ENCODE results near the gene SLK.

SLK gene

DNA sequence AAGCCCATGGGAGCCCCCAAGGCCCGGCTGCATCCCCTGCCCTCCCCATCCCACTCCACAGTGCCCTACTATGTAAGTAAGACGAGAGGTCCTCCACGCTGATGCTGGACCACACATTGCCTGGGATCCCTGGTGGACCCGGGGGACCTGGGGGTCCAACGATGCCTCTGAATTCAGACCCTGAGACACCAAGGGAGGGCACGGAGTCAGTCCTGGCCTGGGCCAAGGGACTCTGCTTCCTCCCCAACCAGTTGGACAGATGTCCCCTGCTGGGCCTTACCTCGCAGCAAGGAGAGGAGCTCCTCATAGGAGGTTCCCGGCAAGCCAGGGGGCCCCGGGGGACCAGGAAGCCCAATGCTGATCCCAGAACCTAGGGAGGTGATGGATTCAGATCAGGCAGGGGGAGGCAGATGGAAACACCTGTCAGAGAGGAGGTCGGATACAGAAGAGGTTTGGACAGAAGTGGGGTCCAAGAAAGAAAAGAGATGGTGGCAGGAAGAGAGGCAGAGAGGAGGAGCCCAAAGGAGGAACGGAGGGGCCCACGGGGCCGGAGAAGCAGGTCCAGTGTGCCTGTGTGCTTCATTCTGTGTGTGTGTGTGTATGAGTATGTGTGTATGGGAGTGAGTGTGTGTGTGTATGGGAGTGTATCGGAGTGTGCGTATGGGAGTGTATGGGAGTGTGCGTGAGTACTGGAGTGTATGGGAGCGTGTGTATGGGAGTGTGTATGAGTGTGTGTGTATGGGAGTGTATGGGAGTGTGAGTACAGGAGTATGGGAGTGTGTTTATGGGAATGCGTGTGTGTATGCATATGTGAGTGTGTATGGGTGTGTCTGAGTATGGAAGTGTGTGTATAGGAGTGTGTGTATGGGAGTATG, 68.5 kb downstream of the SLK start:
- H3K4me3 ChIP-seq (ENCODE audit: low read length) = no peak overlapping the region
- H2AFZ ChIP-seq (ENCODE audit: low read depth, low read length) = no peak overlapping the region
- no peaks in the 10 kb centered on the region for H3K79me2 ChIP-seq (ENCODE audit: low read length)
- H3K4me2 ChIP-seq (ENCODE audit: low read length) = no peak overlapping the region
- TF ChIP-seq EZH2phosphoT487 (IDR thresholded peaks at IDR 0.05; ENCODE audit: low read depth) = no peak
- no peaks in the 10 kb centered on the region for H4K20me1 ChIP-seq (ENCODE audit: insufficient read depth, low read length)
- H3K4me1 ChIP-seq (ENCODE audit: low read length) = no peaks in the 10 kb centered on the region
- H3K36me3 ChIP-seq (replicated peaks; ENCODE audit: low read depth, low read length) = no peaks in the 10 kb centered on the region
- no peak overlapping the region for H3K27ac ChIP-seq (ENCODE audit: low read length)
- H3K27me3 ChIP-seq (ENCODE audit: low read depth, low read length) = no peaks in the 10 kb centered on the region
- H3K9me3 ChIP-seq (ENCODE audit: insufficient read depth, low read length) = no peaks in the 10 kb centered on the region
- no peak overlapping the region for H3K9ac ChIP-seq (ENCODE audit: low read length)

DNA sequence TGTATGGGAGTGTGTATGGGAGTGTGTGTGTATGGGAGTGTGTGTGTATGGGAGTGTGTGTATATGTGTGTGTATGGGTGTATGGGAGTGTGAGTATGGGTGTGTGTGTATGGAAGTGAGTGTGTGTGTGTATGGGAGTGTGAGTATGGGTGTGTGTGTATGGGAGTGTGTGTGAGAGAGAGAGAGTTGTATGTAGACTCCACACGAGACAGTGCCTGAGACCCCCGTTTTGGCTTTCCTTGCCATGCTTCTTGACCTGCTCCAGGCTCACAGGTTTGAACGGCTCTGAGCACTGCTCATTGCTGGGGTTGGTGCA, 69.1 kb downstream of the SLK start:
- H3K9ac ChIP-seq (ENCODE audit: low read length) = no peak overlapping the region
- H3K79me2 ChIP-seq (ENCODE audit: low read length) = no peaks in the 10 kb centered on the region
- no peak for TF ChIP-seq EZH2phosphoT487 (IDR thresholded peaks at IDR 0.05; ENCODE audit: low read depth)
- TF ChIP-seq, protein P1, sequence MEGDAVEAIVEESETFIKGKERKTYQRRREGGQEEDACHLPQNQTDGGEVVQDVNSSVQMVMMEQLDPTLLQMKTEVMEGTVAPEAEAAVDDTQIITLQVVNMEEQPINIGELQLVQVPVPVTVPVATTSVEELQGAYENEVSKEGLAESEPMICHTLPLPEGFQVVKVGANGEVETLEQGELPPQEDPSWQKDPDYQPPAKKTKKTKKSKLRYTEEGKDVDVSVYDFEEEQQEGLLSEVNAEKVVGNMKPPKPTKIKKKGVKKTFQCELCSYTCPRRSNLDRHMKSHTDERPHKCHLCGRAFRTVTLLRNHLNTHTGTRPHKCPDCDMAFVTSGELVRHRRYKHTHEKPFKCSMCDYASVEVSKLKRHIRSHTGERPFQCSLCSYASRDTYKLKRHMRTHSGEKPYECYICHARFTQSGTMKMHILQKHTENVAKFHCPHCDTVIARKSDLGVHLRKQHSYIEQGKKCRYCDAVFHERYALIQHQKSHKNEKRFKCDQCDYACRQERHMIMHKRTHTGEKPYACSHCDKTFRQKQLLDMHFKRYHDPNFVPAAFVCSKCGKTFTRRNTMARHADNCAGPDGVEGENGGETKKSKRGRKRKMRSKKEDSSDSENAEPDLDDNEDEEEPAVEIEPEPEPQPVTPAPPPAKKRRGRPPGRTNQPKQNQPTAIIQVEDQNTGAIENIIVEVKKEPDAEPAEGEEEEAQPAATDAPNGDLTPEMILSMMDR (IDR thresholded peaks at IDR 0.05; ENCODE audit: low read depth, low read length) = no peak
- H3K36me3 ChIP-seq (replicated peaks; ENCODE audit: low read depth, low read length) = no peaks in the 10 kb centered on the region
- H3K4me3 ChIP-seq (ENCODE audit: low read length) = no peak overlapping the region
- H3K9me3 ChIP-seq (ENCODE audit: insufficient read depth, low read length) = no peaks in the 10 kb centered on the region
- no peaks in the 10 kb centered on the region for H4K20me1 ChIP-seq (ENCODE audit: insufficient read depth, low read length)
- no peak overlapping the region for H3K4me2 ChIP-seq (ENCODE audit: low read length)
- no peak overlapping the region for H2AFZ ChIP-seq (ENCODE audit: low read depth, low read length)
- no peak overlapping the region for H3K27ac ChIP-seq (ENCODE audit: low read length)
- H3K4me1 ChIP-seq (ENCODE audit: low read length) = no peaks in the 10 kb centered on the region
- no peaks in the 10 kb centered on the region for H3K27me3 ChIP-seq (ENCODE audit: low read depth, low read length)

DNA sequence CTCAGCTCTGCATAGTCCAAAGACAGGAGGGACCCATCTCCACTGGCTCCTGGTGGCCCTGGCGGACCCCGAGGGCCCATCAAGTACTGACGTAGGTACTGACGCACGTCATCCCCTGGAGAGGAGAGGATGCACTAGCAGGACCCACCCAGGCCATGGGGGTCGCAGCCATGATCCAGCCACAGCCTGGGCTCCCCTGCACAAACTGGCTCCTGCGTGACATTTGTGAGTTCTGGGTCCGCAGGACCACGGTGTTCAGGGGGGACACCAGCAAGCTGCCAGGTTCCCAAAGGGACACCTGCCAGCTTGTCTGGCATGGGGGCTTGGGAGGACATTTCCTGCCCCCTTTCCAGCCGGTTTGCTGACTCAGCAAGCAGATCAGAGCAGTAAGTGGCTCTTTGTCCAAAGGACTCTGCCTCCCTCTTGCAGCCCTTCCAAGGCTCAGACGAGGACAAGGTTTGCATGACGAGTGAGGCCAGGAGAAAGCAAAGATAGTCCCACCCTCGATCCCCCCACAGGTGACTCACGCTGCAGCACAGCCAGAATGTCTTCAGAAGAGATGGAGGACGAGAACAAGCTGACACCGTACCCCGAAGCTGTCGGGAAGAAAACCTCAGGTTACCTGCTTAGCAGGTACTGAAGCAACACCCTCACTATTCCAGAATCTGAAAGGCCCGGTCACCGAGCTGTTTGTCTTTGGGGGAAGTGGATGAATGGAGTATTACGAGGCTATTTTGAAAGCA, 69.7 kb downstream of the SLK start:
- H3K27ac ChIP-seq (ENCODE audit: low read length) = no peak overlapping the region
- H4K20me1 ChIP-seq (ENCODE audit: insufficient read depth, low read length) = no peaks in the 10 kb centered on the region
- no peak for TF ChIP-seq EZH2phosphoT487 (IDR thresholded peaks at IDR 0.05; ENCODE audit: low read depth)
- TF ChIP-seq, protein P1 (IDR thresholded peaks at IDR 0.05; ENCODE audit: low read depth, low read length) = no peak
- no peak overlapping the region for H3K4me2 ChIP-seq (ENCODE audit: low read length)
- H3K27me3 ChIP-seq (ENCODE audit: low read depth, low read length) = no peaks in the 10 kb centered on the region
- H3K9me3 ChIP-seq (ENCODE audit: insufficient read depth, low read length) = no peaks in the 10 kb centered on the region
- H3K36me3 ChIP-seq (replicated peaks; ENCODE audit: low read depth, low read length) = no peaks in the 10 kb centered on the region
- H3K79me2 ChIP-seq (ENCODE audit: low read length) = no peaks in the 10 kb centered on the region
- H3K9ac ChIP-seq (ENCODE audit: low read length) = no peak overlapping the region
- H3K4me3 ChIP-seq (ENCODE audit: low read length) = no peak overlapping the region
- no peaks in the 10 kb centered on the region for H3K4me1 ChIP-seq (ENCODE audit: low read length)
- H2AFZ ChIP-seq (ENCODE audit: low read depth, low read length) = no peak overlapping the region

DNA sequence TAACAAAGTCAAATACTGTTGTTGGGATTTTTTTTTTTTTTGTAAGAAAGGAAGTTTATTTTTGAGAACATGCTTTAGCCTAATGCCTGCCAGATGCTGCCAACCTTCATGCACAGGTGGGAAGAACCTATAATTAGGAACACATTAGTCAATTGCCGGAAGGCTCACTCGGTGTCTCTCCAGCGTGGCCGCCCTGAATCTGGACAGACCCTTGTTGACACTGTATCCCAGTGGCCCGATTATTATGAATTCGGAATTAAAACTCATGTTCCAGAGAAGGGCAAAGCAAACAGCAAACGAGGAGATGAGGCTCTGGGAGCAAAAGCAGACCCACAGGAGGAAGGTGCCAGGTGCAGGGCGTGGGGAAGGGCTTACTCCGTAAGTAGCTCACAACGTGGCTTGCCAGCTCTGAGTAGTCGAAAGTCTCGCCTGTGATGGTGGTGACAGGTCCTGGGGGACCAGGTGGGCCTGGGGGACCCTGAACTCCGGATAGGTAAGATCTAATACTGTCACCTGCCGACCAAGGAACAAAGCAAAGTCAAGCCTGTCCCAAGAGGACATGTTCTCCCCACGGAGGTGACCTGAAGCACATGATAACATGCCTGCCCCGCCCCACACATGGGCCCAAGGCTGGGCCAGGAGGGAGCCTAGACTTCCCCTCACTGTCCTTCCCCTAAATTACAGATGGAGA, 70.5 kb downstream of the SLK start:
- H3K9ac ChIP-seq (ENCODE audit: low read length) = no peak overlapping the region
- no peak overlapping the region for H3K27ac ChIP-seq (ENCODE audit: low read length)
- H3K36me3 ChIP-seq (replicated peaks; ENCODE audit: low read depth, low read length) = no peaks in the 10 kb centered on the region
- H3K4me1 ChIP-seq (ENCODE audit: low read length) = no peaks in the 10 kb centered on the region
- H3K9me3 ChIP-seq (ENCODE audit: insufficient read depth, low read length) = no peaks in the 10 kb centered on the region
- H3K4me2 ChIP-seq (ENCODE audit: low read length) = no peak overlapping the region
- no peaks in the 10 kb centered on the region for H3K79me2 ChIP-seq (ENCODE audit: low read length)
- no peak overlapping the region for H3K4me3 ChIP-seq (ENCODE audit: low read length)
- H4K20me1 ChIP-seq (ENCODE audit: insufficient read depth, low read length) = no peaks in the 10 kb centered on the region
- no peak for TF ChIP-seq EZH2phosphoT487 (IDR thresholded peaks at IDR 0.05; ENCODE audit: low read depth)
- TF ChIP-seq, protein P1 (IDR thresholded peaks at IDR 0.05; ENCODE audit: low read depth, low read length) = no peak
- no peaks in the 10 kb centered on the region for H3K27me3 ChIP-seq (ENCODE audit: low read depth, low read length)
- H2AFZ ChIP-seq (ENCODE audit: low read depth, low read length) = no peak overlapping the region

All from OCI-LY3 (cell line).